MM.1S (cell line): ENCODE results near the gene MAP3K4.

Experiments used
- DNase-seq: peaks from one replicate; pipeline ENCODE4 v3.0.0-alpha.2; 2015
- H2AFZ ChIP-seq: fragments of 300-600 bp; sonication (generic); 2 replicates; pipeline ENCODE4 v1.6.0; 2016; ENCODE audit warnings: antibody characterized with exemption, low read length
- H3F3A ChIP-seq: fragments of 300-600 bp; sonication (generic); 2 replicates; pipeline ENCODE4 v1.6.1; 2016; ENCODE audit warnings: mild to moderate bottlenecking, antibody characterized with exemption, low read length, moderate library complexity, mixed read lengths; ENCODE audit not compliant: insufficient read depth
- H3K27ac ChIP-seq: fragments of 300-600 bp; sonication (generic); 2 replicates; pipeline ENCODE4 v1.5.1; 2016; ENCODE audit warnings: mild to moderate bottlenecking, low read length
- H3K27me3 ChIP-seq: fragments of 300-600 bp; sonication (generic); replicated peaks from 2 replicates; pipeline ENCODE4 v1.6.0; 2016; ENCODE audit warnings: low read length; ENCODE audit not compliant: insufficient read depth
- H3K36me3 ChIP-seq: fragments of 300-600 bp; sonication (generic); replicated peaks from 2 replicates; pipeline ENCODE4 v1.6.1; 2016; ENCODE audit warnings: mild to moderate bottlenecking, low read length, mixed read lengths; ENCODE audit not compliant: insufficient read depth
- H3K4me1 ChIP-seq: fragments of 300-600 bp; sonication (generic); 2 replicates; pipeline ENCODE4 v1.6.1; 2016; ENCODE audit warnings: low read length, mixed read lengths
- H3K4me2 ChIP-seq: fragments of 300-600 bp; sonication (generic); 2 replicates; pipeline ENCODE4 v1.6.0; 2016; ENCODE audit warnings: low read depth, low read length
- H3K4me3 ChIP-seq: fragments of 300-600 bp; sonication (generic); 2 replicates; pipeline ENCODE4 v1.5.1; 2016; ENCODE audit warnings: low read length, mixed read lengths
- H3K79me2 ChIP-seq: fragments of 300-600 bp; sonication (generic); 2 replicates; pipeline ENCODE4 v1.6.1; 2016; ENCODE audit warnings: mixed run types, low read length, mixed read lengths
- H3K9ac ChIP-seq: fragments of 300-600 bp; sonication (generic); 2 replicates; pipeline ENCODE4 v1.6.1; 2016; ENCODE audit warnings: low read length, mixed read lengths
- H3K9me2 ChIP-seq: fragments of 300-600 bp; sonication (generic); replicated peaks from 2 replicates; pipeline ENCODE4 v1.6.1; 2016; ENCODE audit warnings: mild to moderate bottlenecking, low read length, mixed read lengths; ENCODE audit not compliant: insufficient read depth
- H3K9me3 ChIP-seq: fragments of 300-600 bp; sonication (generic); replicated peaks from 2 replicates; pipeline ENCODE4 v1.6.1; 2016; ENCODE audit warnings: mild to moderate bottlenecking, low read length, mixed read lengths; ENCODE audit not compliant: insufficient read depth
- H4K20me1 ChIP-seq: fragments of 300-600 bp; sonication (generic); 2 replicates; pipeline ENCODE4 v1.6.1; 2016; ENCODE audit warnings: mild to moderate bottlenecking, low read length, moderate library complexity, mixed read lengths; ENCODE audit not compliant: insufficient read depth
- CTCF ChIP-seq: fragments of 300-600 bp; sonication (generic); IDR thresholded peaks from 2 replicates; pipeline ENCODE4 v1.5.1; 2016; ENCODE audit warnings: antibody characterized with exemption, low read length, mixed read lengths
- EZH2 ChIP-seq: fragments of 300-600 bp; sonication (generic); optimal IDR thresholded peaks from 2 replicates; pipeline ENCODE3; 2017; ENCODE audit warnings: low read depth, mild to moderate bottlenecking, antibody characterized with exemption, low read length, mixed read lengths
- EZH2phosphoT487 ChIP-seq: fragments of 300-600 bp; sonication (generic); IDR thresholded peaks from 2 replicates; pipeline ENCODE4 v1.6.1; 2018; ENCODE audit warnings: antibody characterized with exemption, low read length

MAP3K4 gene

GRCh38 chr6:160960839-160961238 is 30.7 kb upstream of the MAP3K4 start:
- no peaks in the 10 kb centered on the region for H3K27me3 ChIP-seq
- H3K9ac ChIP-seq: no peak overlapping the region
- no peak for DNase-seq
- no peaks in the 10 kb centered on the region for H3K9me3 ChIP-seq
- no peaks in the 10 kb centered on the region for H3K36me3 ChIP-seq
- no peak overlapping the region for H3K27ac ChIP-seq
- H3K9me2 ChIP-seq: no peaks in the 10 kb centered on the region
- H3K79me2 ChIP-seq: no peaks in the 10 kb centered on the region
- no peak for TF ChIP-seq EZH2phosphoT487
- no peak overlapping the region for H3K4me2 ChIP-seq
- no peaks in the 10 kb centered on the region for H3K4me1 ChIP-seq
- no peak overlapping the region for H3K4me3 ChIP-seq
- H2AFZ ChIP-seq: no peak overlapping the region
- H3F3A ChIP-seq: no peaks in the 10 kb centered on the region
- H4K20me1 ChIP-seq: no peaks in the 10 kb centered on the region

GRCh38 chr6:160962835-160963623 is 28.5 kb upstream of the MAP3K4 start:
- Histone ChIP-seq H3K4me3 (no peak overlapping the region), H3K9ac (no peak overlapping the region), H3K9me3 (no peaks in the 10 kb centered on the region), H2AFZ (no peak overlapping the region), H3K9me2 (no peaks in the 10 kb centered on the region), H3K79me2 (no peaks in the 10 kb centered on the region), H3K4me1 (peaks cover 4% of the 10 kb centered on the region; the same call in 1 of the 2 replicates), H3K4me2 (no peak overlapping the region), H3K27me3 (no peaks in the 10 kb centered on the region), H3F3A (no peaks in the 10 kb centered on the region), H3K27ac (no peak overlapping the region), H4K20me1 (no peaks in the 10 kb centered on the region), H3K36me3 (no peaks in the 10 kb centered on the region)
- TF ChIP-seq CTCF: no peak
- no peak for TF ChIP-seq EZH2
- TF ChIP-seq EZH2phosphoT487: no peak
- no peak for DNase-seq

GRCh38 chr6:160963651-160964050 is 27.9 kb upstream of the MAP3K4 start:
- no peak overlapping the region for H3K4me3 ChIP-seq
- H3K9me3 ChIP-seq: no peaks in the 10 kb centered on the region
- H3F3A ChIP-seq: no peaks in the 10 kb centered on the region
- no peaks in the 10 kb centered on the region for H3K36me3 ChIP-seq
- no peaks in the 10 kb centered on the region for H3K79me2 ChIP-seq
- no peak overlapping the region for H3K4me2 ChIP-seq
- no peak overlapping the region for H3K27ac ChIP-seq
- no peaks in the 10 kb centered on the region for H3K27me3 ChIP-seq
- H3K9ac ChIP-seq: no peak overlapping the region
- H3K4me1 ChIP-seq: peaks cover 4% of the 10 kb centered on the region; the same call in 1 of the 2 replicates
- no peak for TF ChIP-seq CTCF
- no peak for TF ChIP-seq EZH2
- no peak for TF ChIP-seq EZH2phosphoT487
- no peak for DNase-seq
- no peaks in the 10 kb centered on the region for H4K20me1 ChIP-seq
- H3K9me2 ChIP-seq: no peaks in the 10 kb centered on the region
- no peak overlapping the region for H2AFZ ChIP-seq

GRCh38 chr6:160965893-160966292 is 25.7 kb upstream of the MAP3K4 start:
- H3K4me2 ChIP-seq: no peak overlapping the region
- H2AFZ ChIP-seq: no peak overlapping the region

More at GRCh38 chr6:160965893-160966292, 25.7 kb upstream of the MAP3K4 start:
- Histone ChIP-seq H3K27me3 (no peaks in the 10 kb centered on the region), H3K27ac (no peak overlapping the region), H3K79me2 (no peaks in the 10 kb centered on the region), H3F3A (no peaks in the 10 kb centered on the region), H4K20me1 (no peaks in the 10 kb centered on the region), H3K36me3 (no peaks in the 10 kb centered on the region), H3K9me2 (no peaks in the 10 kb centered on the region), H3K9ac (no peak overlapping the region), H3K4me1 (peaks cover 4% of the 10 kb centered on the region; the same call in 1 of the 2 replicates), H3K9me3 (no peaks in the 10 kb centered on the region), H3K4me3 (no peak overlapping the region)
- TF ChIP-seq EZH2: no peak
- no peak for DNase-seq
